ENCODE results near the gene DLGAP4.

DNA sequence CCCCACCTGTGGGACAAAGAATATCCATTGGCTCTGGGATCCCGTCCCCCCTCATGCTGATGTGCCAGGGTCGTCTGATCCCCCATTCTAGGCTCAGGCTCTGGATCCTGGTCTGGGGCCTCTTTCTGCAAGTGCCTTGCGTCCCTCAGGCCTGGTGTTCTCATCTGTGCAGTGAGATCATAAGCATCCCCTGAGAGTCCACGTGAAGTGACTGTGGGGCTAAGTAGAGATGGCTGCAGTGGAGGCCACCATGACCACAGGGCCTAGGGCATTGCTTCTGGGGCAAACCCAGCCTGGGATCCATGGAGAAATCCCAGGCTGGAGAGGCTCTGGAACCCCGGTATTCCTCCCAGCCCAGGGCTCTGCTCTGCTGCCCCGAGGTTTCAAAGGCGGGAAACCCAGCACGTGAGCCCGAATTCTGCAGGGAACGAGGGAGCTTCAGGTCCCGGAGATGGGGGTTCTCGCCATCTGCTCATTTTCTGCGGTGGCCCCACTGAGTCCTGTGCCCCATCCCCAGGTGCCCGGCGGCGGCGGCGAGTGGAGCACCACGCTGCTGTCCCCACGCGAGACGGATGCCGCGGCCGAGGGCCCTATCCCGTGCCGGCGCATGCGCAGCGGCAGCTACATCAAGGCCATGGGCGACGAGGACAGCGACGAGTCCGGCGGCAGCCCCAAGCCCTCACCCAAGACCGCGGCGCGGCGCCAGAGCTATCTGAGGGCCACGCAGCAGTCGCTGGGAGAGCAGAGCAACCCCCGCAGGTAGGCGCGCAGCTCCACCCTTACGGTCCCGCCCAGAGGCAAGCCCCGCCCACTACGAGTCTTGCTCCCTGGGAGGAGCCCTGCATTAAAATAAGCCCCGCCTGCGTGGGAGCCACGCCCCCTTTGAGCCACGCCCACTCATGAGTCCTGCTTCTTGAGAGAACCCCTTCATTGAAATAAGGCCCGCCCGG is 129.7 kb downstream of the DLGAP4 start:
- TF ChIP-seq POLR2A (IDR thresholded peaks at IDR 0.05), result no peak
- TF ChIP-seq, protein P1, sequence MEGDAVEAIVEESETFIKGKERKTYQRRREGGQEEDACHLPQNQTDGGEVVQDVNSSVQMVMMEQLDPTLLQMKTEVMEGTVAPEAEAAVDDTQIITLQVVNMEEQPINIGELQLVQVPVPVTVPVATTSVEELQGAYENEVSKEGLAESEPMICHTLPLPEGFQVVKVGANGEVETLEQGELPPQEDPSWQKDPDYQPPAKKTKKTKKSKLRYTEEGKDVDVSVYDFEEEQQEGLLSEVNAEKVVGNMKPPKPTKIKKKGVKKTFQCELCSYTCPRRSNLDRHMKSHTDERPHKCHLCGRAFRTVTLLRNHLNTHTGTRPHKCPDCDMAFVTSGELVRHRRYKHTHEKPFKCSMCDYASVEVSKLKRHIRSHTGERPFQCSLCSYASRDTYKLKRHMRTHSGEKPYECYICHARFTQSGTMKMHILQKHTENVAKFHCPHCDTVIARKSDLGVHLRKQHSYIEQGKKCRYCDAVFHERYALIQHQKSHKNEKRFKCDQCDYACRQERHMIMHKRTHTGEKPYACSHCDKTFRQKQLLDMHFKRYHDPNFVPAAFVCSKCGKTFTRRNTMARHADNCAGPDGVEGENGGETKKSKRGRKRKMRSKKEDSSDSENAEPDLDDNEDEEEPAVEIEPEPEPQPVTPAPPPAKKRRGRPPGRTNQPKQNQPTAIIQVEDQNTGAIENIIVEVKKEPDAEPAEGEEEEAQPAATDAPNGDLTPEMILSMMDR (IDR thresholded peaks at IDR 0.05), result no peak

Data from breast epithelium (tissue), 3 donors.